HAP-1 (cell line): ENCODE results near the gene ARL6IP5.

Experiments used
- DNase-seq, 2 experiments: peaks; one replicate each; pipeline ENCODE4 v3.0.0-alpha.2; 2016 to 2020; ENCODE audit warnings: low spot score in 2 of 2
- H3K27me3 ChIP-seq: fragments of 250-450 bp; sonication (Bioruptor Pico); 2 replicates; pipeline ENCODE4 v1.5.1; 2020; ENCODE audit warnings: low read depth, mild to moderate bottlenecking, moderate library complexity
- H3K36me3 ChIP-seq: fragments of 250-450 bp; sonication (Bioruptor Pico); replicated peaks from 2 replicates; pipeline ENCODE4 v1.5.1; 2020; ENCODE audit warnings: mild to moderate bottlenecking
- H3K4me1 ChIP-seq: fragments of 250-450 bp; sonication (Bioruptor Pico); 2 replicates; pipeline ENCODE4 v1.5.1; 2020; ENCODE audit warnings: mild to moderate bottlenecking
- H3K4me3 ChIP-seq: fragments of 250-450 bp; sonication (Bioruptor Pico); 2 replicates; pipeline ENCODE4 v1.5.1; 2020; ENCODE audit warnings: mild to moderate bottlenecking, moderate library complexity
- H3K9me3 ChIP-seq: fragments of 250-450 bp; sonication (Bioruptor Pico); 2 replicates; pipeline ENCODE4 v1.5.1; 2020; ENCODE audit warnings: mild to moderate bottlenecking, moderate library complexity
- in situ Hi-C: fragments of 300-500 bp; cut with MboI; formaldehyde crosslinking; loops from 3 replicates; pipeline ENCODE4 v1.14.3; 2020; ENCODE audit warnings: low sequenced_read_pairs, inconsistent platforms, mixed read lengths

The ARL6IP5 gene

DNA sequence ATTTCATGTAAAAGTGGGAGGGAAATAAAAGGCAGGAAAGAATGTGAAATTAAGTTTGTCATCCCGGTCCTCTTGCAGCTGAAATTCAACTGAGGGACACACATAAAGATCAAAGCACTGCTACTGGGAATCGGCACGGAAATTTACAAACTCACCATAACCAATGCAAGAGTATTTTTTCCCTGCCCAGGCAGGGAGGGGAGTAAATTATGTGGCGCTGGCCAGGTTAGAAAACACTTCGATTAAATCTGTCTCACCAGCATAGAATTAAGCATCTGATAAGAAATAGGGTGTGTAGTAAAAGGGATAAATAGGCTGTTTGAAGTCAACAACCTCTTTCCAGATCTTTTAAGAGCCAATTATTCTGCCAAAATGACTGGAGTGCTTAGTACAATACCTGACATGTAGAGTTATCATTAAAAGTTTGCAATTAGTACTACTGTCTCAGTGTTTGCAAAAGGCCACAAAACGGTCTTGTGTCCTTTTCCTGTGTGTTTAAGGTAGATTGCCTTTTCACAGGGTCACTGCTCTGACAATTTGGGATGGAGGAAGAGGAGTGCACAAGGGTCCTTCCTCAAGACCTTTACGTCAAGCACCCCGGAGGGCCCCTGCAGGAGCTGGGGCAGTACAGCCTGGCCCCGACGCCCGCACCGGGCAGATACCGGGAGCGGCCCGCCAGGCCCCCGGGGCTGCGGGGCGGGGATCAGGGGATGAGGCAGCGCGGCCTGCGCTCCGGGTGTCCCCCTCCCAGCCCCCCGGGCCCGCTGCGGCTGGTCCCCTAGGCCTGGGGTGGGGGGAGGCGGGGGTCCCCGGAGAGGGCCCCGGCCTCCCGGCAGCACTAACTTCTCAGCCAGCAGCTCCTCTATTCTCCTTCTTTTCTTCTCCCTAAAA, 5.2 kb upstream of the ARL6IP5 start:
- DNase-seq: peak in 1 of 2 experiments; percentile 43
- peaks cover 29% of the 10 kb centered on the region for H3K4me1 ChIP-seq

DNA sequence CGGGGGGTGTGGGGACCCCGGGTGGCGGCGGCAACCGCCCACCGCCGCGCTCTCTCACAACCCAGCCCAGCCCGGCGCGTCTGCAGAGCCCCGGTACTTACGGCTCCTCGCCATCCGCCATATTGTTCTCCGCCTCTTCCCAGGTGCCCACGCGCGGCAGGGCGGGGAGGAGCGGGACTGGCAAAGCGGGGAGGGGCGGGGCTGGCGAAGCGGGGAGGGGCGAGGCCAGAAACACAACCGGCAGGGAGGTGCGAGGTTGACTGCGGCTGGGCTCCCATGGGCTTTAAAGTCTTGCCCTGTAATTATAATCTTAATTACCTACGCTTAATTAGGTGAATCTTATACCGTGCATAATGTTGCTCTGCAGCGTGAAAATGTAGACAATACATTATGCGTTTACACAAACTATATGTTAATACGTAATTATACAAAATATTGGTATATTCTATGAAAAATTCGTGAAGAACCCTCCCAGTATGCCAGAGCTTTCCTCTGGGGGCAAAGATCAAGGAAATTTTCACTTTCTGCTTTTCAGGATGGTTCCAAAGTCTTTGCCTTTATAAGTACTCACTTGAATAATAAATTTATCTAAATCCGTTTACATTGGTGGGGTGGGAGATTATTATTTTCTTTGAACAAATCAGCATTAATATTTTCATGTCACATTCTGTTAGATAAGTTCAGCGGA, 4.4 kb upstream of the ARL6IP5 start, which contains the start of gene UBA3:
TSS of gene UBA3 (minus strand) at position 133 of the 688 bp plus-strand sequence. CDS start at position 121, 12 bp downstream.
- peak; percentile 91 to 96 for DNase-seq
- in situ Hi-C loops: no loop called here
- no peaks in the 10 kb centered on the region for H3K9me3 ChIP-seq
- H3K27me3 ChIP-seq: no peaks in the 10 kb centered on the region
- peak within 1 kb of the TSS; percentile 52 for H3K4me3 ChIP-seq
- H3K4me1 ChIP-seq: peaks cover 30% of the 10 kb centered on the region
- H3K36me3 ChIP-seq: no peaks in the 10 kb centered on the region

More for the DNA sequence above, 5.2 kb upstream of the ARL6IP5 start:
- Histone ChIP-seq H3K9me3 (no peaks in the 10 kb centered on the region), H3K27me3 (no peaks in the 10 kb centered on the region), H3K36me3 (peaks cover 4% of the 10 kb centered on the region), H3K4me3 (peak overlapping the region; percentile 52)
- in situ Hi-C loops: no loop called here

- Histone ChIP-seq H3K4me3 (no peak overlapping the region), H3K9me3 (no peaks in the 10 kb centered on the region), H3K27me3 (no peaks in the 10 kb centered on the region), H3K4me1 (peaks cover 34% of the 10 kb centered on the region), H3K36me3 (no peaks in the 10 kb centered on the region)
- no peak for DNase-seq
- in situ Hi-C loops: no loop called here
These were observed 3.0 kb upstream of the ARL6IP5 start for GRCh38 chr3:69081583-69082262.

- peaks cover 34% of the 10 kb centered on the region for H3K4me1 ChIP-seq
- H3K36me3 ChIP-seq: no peaks in the 10 kb centered on the region
- no peak for DNase-seq
- no peaks in the 10 kb centered on the region for H3K9me3 ChIP-seq
- in situ Hi-C loops: no loop called here
- no peaks in the 10 kb centered on the region for H3K27me3 ChIP-seq
- H3K4me3 ChIP-seq: no peak overlapping the region
These were observed 2.4 kb upstream of the ARL6IP5 start for GRCh38 chr3:69082361-69082760.

DNA sequence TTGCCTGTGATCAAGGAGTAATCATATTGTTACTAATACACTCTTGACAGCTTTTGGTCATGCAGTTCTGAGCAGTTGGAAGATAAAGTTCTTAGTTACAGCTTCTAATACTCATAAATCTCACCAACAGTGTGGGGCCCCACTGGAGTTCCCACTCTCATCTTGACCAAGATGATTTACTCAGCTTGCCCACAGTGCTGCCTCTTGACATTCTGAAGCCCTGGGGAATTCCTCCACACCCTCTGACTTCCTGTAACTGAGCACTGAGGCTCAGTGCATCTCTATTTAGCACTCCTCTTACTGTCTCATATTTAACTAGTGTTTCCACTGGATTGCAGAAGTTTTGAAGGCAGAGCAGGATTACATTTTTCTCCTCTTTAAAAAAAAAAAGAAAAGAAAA, 1.9 kb upstream of the ARL6IP5 start:
- in situ Hi-C loops: no loop called here
- H3K27me3 ChIP-seq: no peaks in the 10 kb centered on the region
- H3K36me3 ChIP-seq: no peaks in the 10 kb centered on the region
- H3K4me1 ChIP-seq: peaks cover 34% of the 10 kb centered on the region
- no peaks in the 10 kb centered on the region for H3K9me3 ChIP-seq
- peak in 1 of 2 experiments; percentile 52 for DNase-seq
- no peak overlapping the region for H3K4me3 ChIP-seq

DNA sequence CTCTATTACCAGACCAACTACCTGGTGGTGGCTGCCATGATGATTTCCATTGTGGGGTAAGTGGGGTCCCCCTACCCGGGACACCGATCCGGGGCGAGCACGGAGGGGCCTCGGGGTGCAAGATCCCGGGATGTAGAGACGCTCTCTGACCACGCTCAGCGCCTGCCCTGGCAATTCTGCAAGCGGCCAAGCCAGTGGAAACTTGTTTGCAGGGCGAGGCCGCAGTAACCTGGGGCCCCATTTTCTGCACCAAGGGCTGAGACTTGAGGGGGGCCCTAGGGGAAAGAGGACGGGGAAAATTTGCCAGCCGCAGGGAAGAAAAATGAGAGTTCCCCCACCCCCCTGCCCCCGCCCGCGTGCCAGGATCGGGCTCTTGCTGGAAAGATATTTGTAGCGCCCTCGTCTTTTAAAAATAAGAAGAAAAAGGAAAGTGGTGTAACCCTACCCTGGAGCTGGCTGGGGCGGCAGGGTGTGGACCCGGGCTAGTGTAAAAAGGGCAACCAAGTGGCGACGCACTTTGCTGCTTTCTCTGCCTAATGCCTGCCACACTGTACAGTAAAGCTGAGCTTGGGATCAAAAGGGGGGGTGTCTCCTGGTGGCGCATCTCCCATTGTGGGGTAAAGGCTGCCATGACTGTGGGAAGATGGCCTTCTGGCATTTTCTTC, 563 bp downstream of the ARL6IP5 start:
- peaks cover 32% of the 10 kb centered on the region for H3K4me1 ChIP-seq
- in situ Hi-C loops: no loop called here

DNA sequence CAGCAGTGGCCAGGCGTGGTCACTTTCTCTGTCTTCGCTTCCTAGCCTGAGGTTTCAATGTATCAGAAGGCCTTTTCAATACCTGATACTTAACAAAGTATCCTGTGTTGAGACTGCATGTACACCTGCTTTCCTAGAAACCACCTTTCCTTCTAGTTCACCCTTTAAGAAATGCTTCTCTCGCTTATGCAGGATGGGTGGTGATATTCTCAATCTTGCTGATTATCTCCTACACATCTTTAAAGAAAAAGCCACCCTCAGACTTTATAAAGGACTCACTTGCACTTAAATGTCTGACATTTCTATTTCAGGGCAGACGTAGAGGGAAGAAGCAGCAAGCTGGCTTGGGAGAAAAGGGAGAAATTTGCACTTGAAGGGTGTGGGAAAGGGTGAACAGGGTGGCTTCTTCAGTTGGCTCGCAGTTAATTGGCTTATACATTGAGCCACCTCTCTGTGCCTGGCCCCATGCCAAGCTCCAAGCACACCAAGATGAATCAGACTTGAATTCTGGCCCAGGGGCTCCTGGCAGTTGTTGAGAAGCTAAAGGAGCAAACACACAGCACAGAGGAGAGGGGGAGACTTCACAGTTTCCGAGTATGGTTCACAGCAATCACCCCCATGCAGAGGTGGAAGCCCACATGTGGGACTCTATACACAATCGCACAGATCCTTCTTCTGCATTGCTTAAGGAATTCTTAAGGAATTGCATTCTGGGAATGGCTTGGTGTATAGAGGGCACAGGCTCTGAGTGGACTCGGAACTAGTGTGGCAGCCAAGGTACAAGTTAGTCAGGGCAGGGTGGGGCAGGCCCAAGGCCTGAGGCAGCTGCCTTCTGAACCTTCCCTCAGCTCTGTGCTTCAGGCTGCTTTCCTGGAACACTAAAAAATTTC, 1.3 kb downstream of the ARL6IP5 start:
- in situ Hi-C loops: no loop called here
- Histone ChIP-seq H3K4me1 (peaks cover 28% of the 10 kb centered on the region), H3K9me3 (no peaks in the 10 kb centered on the region), H3K27me3 (no peaks in the 10 kb centered on the region), H3K4me3 (peak overlapping the region; percentile 62), H3K36me3 (no peaks in the 10 kb centered on the region; the same call in 1 of the 2 replicates)
- DNase-seq: peak; percentile 79 to 88

More for the DNA sequence above, 563 bp downstream of the ARL6IP5 start:
- peak overlapping the region; percentile 62 for H3K4me3 ChIP-seq
- no peaks in the 10 kb centered on the region for H3K27me3 ChIP-seq
- no peaks in the 10 kb centered on the region for H3K9me3 ChIP-seq
- no peaks in the 10 kb centered on the region; the same call in 1 of the 2 replicates for H3K36me3 ChIP-seq
- peak in 1 of 2 experiments; percentile 40 for DNase-seq

DNA sequence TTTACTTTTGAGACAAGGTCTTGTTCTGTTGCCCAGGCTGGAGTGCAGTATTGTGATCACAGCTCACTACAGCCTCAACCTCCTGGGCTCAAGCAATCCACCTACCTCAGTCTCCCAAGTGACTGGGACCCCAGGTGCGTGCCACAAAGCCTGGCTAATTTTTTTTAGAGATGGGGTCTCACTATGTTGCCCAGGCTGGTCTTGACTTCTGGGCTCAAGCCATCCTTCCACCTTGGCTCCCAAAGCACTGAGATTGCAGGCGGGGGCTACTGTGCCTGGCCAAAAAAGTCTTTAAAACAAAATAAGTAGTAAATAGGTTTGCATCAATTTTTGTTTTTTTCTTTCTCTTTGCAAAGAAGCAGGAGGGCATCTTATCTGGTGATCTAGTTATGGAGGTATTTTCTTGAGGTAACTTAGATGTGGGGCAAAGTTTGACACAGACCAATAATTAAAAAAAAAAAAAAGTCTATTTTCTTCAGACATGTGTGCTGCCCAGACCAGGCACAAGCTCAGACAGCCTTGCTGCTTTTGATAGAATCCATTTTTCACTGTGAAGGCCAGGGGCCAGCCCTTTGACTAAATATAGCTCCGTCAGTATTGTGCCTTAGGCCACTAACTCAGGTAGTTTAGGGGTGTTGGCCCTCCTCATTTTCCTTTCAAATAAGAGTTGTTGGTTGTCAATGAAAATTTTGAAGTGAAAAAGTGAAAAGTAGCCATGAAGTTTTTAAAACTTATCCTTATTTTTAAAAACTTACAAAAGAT, 2.5 kb downstream of the ARL6IP5 start:
- Histone ChIP-seq H3K36me3 (no peaks in the 10 kb centered on the region; the same call in 1 of the 2 replicates), H3K27me3 (no peaks in the 10 kb centered on the region), H3K4me1 (peaks cover 30% of the 10 kb centered on the region), H3K4me3 (no peak overlapping the region), H3K9me3 (no peaks in the 10 kb centered on the region)
- in situ Hi-C loops: no loop called here
- no peak for DNase-seq

GRCh38 chr3:69088063-69088462, 3.3 kb downstream of the ARL6IP5 start:
- no peak for DNase-seq

GRCh38 chr3:69090021-69090420, 5.3 kb downstream of the ARL6IP5 start:
- no peaks in the 10 kb centered on the region; the same call in 1 of the 2 replicates for H3K36me3 ChIP-seq
- H3K4me3 ChIP-seq: no peak overlapping the region
- H3K4me1 ChIP-seq: peaks cover 14% of the 10 kb centered on the region
- H3K9me3 ChIP-seq: no peaks in the 10 kb centered on the region
- no peak for DNase-seq
- H3K27me3 ChIP-seq: no peaks in the 10 kb centered on the region
- in situ Hi-C loops: no loop called here

More at GRCh38 chr3:69088063-69088462, 3.3 kb downstream of the ARL6IP5 start:
- in situ Hi-C loops: no loop called here
- H3K4me1 ChIP-seq: peaks cover 28% of the 10 kb centered on the region
- no peak overlapping the region for H3K4me3 ChIP-seq
- no peaks in the 10 kb centered on the region; the same call in 1 of the 2 replicates for H3K36me3 ChIP-seq
- H3K9me3 ChIP-seq: no peaks in the 10 kb centered on the region
- H3K27me3 ChIP-seq: no peaks in the 10 kb centered on the region

DNA sequence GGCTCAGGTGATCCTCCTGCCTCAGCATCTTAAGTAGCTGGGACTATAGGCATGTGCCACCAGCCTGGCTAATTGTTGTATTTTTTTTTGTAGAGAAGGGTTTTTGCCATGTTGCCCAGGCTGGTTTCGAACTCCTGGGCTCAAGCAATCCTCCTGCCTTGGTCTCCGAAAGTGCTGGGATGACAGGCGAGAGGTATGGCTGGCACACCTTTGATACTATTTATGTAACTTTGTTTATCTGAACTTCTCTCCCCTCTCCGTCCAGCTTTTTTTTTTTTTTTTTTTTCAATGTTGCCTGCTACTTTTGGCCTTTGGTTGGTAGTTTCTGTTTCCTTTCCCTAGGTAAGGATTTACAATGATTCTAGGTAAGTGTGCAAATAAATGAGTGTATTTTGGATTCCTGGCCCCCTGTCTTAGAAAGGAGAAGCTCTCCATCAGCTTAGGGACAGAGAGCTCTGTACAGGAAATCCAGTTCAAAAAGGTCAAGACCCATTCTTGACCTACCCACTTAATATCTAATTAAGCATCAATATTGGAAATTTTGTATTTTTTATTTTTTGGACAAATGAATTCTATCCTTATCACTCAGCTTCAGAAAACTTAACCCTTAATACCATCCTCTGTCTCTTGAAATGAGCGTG, 6.8 kb downstream of the ARL6IP5 start:
- no peaks in the 10 kb centered on the region for H3K27me3 ChIP-seq
- no peak for DNase-seq
- H3K4me1 ChIP-seq: peaks cover 10% of the 10 kb centered on the region
- in situ Hi-C loops: no loop called here
- H3K9me3 ChIP-seq: no peaks in the 10 kb centered on the region
- H3K36me3 ChIP-seq: no peaks in the 10 kb centered on the region; the same call in 1 of the 2 replicates
- no peak overlapping the region for H3K4me3 ChIP-seq
